Hematopoietic multipotent progenitor cell treated with erythropoietin and hydrocortisone succinate and interleukin-3 and kit ligand, for 4 days (in vitro differentiated cells): Measurements from ENCODE around the gene CYRIA.
A peak's percentile ranks its signal among the peaks of the same experiment; 100 is the strongest.

ENCODE experiments used
- DNase-seq: peaks from one replicate; pipeline ENCODE4 v3.0.0-alpha.2; 2015

CYRIA gene

GRCh38 chr2:16666449-16666801, 791 bp upstream of the CYRIA start:
- DNase-seq = peak; percentile 24

- no peak for DNase-seq
Measured at GRCh38 chr2:16664809-16665747, 556 bp downstream of the CYRIA start.

DNA sequence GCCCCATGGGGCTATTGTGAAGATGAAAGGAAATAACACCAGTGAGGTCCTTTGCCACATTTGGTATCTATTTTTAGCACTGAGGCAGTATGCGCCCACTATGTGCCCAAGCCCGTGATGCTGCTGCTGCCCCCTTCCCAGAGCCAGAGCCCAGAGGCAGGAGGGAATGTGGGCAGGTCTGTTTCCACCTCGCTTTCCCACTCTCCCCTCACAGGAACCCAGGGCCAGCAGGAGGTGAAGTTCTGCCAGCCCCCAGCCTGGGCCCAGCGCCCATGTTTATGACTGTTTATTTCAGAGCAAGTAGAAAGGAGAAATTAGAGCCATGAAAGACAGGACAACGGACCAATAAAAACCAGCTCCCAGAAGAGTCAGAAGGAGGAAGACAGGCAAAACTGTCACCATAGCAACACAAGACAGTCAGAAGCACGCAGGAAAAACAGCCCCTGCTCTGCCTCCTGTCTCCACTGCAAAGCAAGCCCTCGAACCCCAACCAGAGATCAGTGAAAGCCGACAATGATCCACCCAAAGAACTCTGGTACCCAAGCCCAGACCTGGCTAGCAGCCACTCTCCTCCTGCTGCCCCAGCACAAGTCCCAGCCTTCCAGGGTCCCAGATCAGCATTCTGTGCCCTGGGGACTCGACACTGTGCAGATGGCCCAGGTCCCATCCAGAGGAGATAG, 1.4 kb downstream of the CYRIA start:
- DNase-seq = peak; percentile 73

- peak; percentile 41 for DNase-seq
Measured at GRCh38 chr2:16663121-16663905, 2.3 kb downstream of the CYRIA start.

DNA sequence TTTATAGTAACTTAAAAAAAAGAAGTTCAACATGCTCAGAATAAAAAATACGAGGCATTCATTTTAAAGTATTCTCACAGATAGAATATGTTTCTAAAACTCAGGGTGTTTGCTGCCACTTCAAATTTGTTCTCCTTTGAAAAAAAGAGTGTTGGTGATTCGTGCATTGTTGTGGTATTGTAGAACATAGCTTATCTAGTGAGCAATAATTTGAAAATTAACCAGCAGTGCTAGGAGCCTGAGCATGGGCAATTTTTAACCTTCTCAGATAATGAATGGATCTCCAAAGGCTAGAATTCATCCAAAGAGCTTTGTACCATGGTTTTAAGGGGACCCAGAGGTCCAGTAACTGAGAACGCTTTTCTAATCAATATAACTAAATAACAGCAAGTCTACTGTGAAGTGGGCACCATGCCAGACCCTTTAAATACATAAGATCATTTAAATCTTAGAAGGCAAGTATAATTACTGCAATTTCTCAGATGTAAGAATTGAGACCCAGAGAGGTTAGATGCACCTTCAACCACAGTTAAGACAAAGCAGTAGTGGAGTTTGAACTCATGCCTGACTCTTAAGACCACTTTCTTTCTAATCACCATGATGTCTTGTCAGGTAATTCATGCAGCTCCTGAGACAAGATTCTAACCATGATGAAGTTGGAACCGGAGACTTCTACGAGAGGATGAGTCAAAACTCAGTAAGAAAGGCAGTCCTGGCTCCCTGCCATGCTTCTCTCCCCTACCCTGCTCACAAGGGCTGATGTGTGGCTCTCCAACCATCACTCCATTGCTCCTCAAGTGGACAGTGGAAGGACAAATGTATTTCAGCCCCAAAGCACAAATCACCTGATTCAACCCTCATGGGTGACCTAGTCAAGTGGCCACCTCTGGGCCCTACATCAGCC, 3.4 kb downstream of the CYRIA start:
- DNase-seq = no peak

- DNase-seq = no peak
Measured at GRCh38 chr2:16661526-16661925, 4.1 kb downstream of the CYRIA start.

DNA sequence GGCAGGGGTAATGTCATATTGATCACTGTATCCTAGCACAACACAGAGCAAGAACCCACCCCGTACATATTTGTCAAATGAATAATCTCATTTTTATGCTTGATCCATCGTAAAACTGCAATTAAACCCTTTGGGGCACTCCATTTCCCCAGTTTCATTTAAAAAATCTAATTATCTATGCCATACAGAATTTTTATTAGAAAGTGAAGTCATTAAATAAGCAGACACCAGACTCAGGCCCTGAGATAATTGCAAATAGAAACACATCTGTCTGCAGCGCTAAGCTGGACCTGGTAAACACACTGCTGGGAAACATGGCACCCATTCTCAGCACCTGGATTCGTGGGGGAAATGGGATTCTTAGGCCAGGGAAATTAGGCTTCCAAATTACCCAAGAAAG, 5.1 kb downstream of the CYRIA start:
- no peak for DNase-seq

GRCh38 chr2:16660114-16660513, 5.5 kb downstream of the CYRIA start:
- no peak for DNase-seq

DNA sequence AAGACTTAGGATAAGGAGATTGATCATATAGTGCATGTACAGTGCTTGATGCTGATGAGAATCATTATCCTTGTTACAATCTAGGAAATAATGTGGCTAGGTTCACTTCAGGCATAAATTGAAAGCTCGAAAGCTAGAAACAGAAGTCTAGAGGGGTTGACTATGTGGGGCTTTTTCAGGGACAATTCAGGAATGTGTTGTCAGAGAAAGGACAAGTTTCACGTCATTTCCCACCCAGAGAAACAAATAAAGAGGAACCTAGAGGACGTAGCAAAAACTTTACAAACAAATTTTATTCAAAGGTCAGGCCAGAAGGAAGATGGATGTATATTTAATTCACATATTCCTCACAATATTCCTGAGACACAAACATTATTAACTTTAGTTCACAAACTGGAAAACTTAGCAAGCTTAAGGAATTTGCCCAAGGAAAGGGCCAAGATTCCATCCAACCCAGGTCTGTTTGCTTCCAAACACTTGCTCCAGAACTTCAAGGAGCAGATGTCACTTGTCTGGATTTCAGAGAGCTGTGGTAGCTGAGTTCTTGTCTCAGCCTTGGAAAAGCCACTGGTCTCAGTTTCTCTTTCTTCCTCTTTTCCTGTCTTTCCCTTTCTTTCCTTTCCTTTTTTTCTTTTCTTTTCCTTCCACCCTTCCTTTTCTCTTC, 7.4 kb downstream of the CYRIA start:
- no peak for DNase-seq

DNA sequence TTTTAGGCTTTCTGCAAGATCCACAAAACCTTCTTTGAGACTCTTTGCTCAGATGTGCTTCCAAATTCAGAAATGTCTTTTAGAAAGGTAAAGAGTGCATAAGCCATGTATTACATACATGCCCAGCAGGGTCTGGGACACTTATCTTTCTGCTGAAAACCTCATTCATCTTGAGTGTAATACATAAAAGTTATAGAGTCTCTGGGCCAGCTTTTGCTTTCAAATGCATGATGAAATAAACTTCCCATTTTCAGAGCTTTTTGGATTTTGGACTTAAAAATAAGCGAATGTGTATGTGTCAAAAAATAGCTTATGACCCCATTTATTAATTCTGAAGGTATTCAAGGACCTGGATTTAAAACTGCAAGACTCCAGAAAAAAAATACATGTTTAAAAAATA, 8.0 kb downstream of the CYRIA start:
- no peak for DNase-seq

DNA sequence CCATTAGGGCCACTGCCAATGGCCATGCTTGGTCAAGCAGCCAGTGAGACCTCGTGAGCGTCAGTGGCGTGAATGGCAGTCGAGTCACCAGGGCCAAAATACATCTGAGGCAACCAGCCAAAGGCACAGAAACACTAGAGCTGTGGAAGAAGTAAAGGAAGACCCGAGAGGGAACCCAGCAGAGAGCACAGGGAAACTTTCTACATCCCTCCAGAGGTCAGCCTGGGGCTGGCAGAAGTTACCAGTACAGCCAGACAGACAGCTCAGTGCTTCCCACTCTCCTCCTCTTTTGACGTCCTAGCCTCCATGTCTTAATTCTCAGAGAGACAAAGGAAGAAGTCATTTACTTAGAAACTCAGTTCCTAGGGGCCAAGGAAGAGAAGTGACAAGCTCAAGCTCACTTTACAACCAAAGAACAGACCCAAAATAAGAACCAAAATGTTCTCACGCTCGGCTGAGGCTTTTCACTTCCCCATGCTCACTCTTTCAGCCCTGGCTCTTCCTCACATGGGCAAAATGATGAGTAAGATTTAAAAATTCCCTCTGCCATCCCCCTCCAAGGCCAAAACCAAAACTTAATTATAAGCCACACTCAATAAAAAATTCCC, 8.7 kb downstream of the CYRIA start:
- DNase-seq = peak; percentile 41

- DNase-seq = no peak
Measured at GRCh38 chr2:16655905-16656642, 9.6 kb downstream of the CYRIA start.

DNA sequence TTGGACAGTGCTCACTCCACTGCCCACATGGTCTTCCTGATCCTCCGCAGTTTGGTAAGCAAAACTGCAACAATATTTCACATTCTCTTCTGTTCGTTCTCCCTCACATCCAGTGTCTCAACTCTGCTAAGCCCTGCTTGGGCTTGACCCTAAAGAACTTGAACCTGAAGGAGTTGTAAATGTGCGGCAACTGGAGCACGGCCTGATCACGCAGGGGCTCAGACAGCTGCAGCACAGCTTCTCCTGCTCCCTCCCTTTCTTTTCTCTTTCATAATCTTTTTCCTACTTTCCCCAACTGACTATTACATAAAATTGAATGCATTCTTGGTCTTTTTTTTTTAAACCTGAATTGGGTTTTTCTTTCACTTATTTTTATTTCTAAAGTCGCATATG, 10.2 kb downstream of the CYRIA start:
- no peak for DNase-seq

DNA sequence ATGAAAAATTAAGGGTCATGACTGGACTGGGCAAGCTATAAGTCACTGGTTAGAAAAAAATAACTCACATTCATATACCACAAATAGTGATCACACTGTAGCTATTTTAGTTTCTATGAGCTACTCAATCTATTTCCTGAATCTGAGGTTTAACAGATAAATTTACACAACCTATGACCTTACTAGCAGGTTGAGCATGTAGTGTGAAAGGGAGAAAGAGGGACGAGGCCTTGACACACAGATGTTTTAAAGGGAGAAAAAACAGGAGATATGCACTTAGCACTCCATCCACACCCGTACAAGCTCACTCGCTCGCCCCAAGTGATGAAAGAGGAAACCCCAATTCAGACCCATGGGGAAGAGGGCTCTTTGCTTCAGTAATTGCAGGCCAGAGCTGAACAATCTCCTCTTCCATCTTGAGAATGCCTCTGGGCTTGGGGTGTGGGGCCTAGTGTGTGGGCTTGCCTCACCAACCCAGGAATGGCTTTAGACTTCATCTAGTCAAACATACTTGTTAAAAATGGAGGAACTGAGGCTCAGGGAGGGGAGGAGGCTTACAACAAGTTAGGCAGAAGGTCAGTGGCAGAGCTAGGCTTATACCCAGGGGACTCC, 10.7 kb downstream of the CYRIA start:
- DNase-seq = peak; percentile 47

DNA sequence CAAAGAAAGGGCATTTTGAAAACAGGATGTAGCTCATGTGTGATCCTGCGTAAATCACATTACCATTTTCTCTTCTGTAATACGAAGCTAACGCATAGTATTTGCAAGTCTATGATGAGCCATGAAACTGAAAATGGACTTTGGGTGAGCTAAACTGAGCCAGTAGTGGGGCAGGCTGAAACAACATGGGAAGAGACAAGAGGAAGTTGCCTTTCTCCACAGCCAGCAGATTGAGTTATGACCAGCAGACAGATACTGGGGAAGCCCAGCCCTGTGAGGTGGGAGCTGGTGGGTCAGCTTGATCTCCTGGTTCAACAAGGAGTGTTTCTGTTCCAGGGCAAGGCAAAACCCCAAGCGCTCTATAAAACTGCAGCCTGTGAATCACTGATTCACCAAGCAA, 11.8 kb downstream of the CYRIA start:
- DNase-seq = no peak

- no peak for DNase-seq
Measured at GRCh38 chr2:16653083-16653375, 12.6 kb downstream of the CYRIA start.

GRCh38 chr2:16652296-16653082, 13.1 kb downstream of the CYRIA start:
- no peak for DNase-seq

GRCh38 chr2:16650287-16651249, 15.1 kb downstream of the CYRIA start:
- DNase-seq = no peak
